Stimulated activated memory B cell treated with anti-CD40 and anti-IgM and Interleukin-4, amounts not matched to agents 10 μg/mL and 1 μg/mL and 100 μg/mL, for 72 hours (primary cell): ENCODE data around the gene MSMO1.

Source experiments
- ATAC-seq: fragments of 150-1000 bp; cut with Tn5 transposase; 2 replicates; pipeline ENCODE4 v1.10.0; 2021
- H3K27ac Mint-ChIP-seq: one replicate; pipeline ENCODE4 v1.8.0; 2022; ENCODE audit warnings: mild to moderate bottlenecking, mixed read lengths
- H3K27me3 Mint-ChIP-seq: one replicate; pipeline ENCODE4 v1.8.0; 2022; ENCODE audit warnings: mixed read lengths
- H3K36me3 Mint-ChIP-seq: one replicate; pipeline ENCODE4 v1.8.0; 2022; ENCODE audit warnings: mixed read lengths
- H3K4me1 Mint-ChIP-seq: one replicate; pipeline ENCODE4 v1.8.0; 2022; ENCODE audit warnings: mixed read lengths
- H3K4me3 Mint-ChIP-seq: one replicate; pipeline ENCODE4 v1.8.0; 2022; ENCODE audit warnings: mild to moderate bottlenecking, moderate library complexity, mixed read lengths
- H3K9me3 Mint-ChIP-seq: one replicate; pipeline ENCODE4 v1.8.0; 2022; ENCODE audit warnings: mixed read lengths

The MSMO1 gene

GRCh38 chr4:165364452-165365080 is 37.1 kb downstream of the MSMO1 start:
- Mint-ChIP-seq H3K36me3 (no peaks in the 10 kb centered on the region), H3K4me1 (no peaks in the 10 kb centered on the region), H3K9me3 (no peaks in the 10 kb centered on the region), H3K27ac (no peak overlapping the region), H3K4me3 (no peak overlapping the region), H3K27me3 (peaks cover 32% of the 10 kb centered on the region)
- ATAC-seq: no peak

GRCh38 chr4:165367040-165367439 is 39.6 kb downstream of the MSMO1 start:
- H3K36me3 Mint-ChIP-seq: no peaks in the 10 kb centered on the region
- peaks cover 10% of the 10 kb centered on the region for H3K27me3 Mint-ChIP-seq
- no peak for ATAC-seq
- H3K4me3 Mint-ChIP-seq: no peak overlapping the region
- no peak overlapping the region for H3K27ac Mint-ChIP-seq
- H3K4me1 Mint-ChIP-seq: no peaks in the 10 kb centered on the region
- no peaks in the 10 kb centered on the region for H3K9me3 Mint-ChIP-seq

GRCh38 chr4:165368114-165368513 is 40.6 kb downstream of the MSMO1 start:
- Mint-ChIP-seq H3K4me3 (no peak overlapping the region), H3K27ac (no peak overlapping the region), H3K36me3 (no peaks in the 10 kb centered on the region), H3K9me3 (no peaks in the 10 kb centered on the region), H3K4me1 (no peaks in the 10 kb centered on the region), H3K27me3 (peaks cover 3% of the 10 kb centered on the region)
- no peak for ATAC-seq

- H3K27ac Mint-ChIP-seq: no peak overlapping the region
- no peak overlapping the region for H3K4me3 Mint-ChIP-seq
- H3K9me3 Mint-ChIP-seq: no peaks in the 10 kb centered on the region
- no peaks in the 10 kb centered on the region for H3K36me3 Mint-ChIP-seq
- no peak for ATAC-seq
- no peaks in the 10 kb centered on the region for H3K4me1 Mint-ChIP-seq
- peaks cover 3% of the 10 kb centered on the region for H3K27me3 Mint-ChIP-seq
Measured at GRCh38 chr4:165368567-165368966, 41.1 kb downstream of the MSMO1 start.

- Mint-ChIP-seq H3K27ac (no peak overlapping the region), H3K4me3 (no peak overlapping the region), H3K36me3 (no peaks in the 10 kb centered on the region), H3K9me3 (peaks cover 5% of the 10 kb centered on the region), H3K4me1 (no peaks in the 10 kb centered on the region), H3K27me3 (peaks cover 12% of the 10 kb centered on the region)
- no peak for ATAC-seq
Measured at GRCh38 chr4:165369522-165369921, 42.1 kb downstream of the MSMO1 start.

GRCh38 chr4:165370530-165370929 is 43.1 kb downstream of the MSMO1 start:
- Mint-ChIP-seq H3K4me1 (no peaks in the 10 kb centered on the region), H3K27me3 (peaks cover 22% of the 10 kb centered on the region)

GRCh38 chr4:165375465-165375864 is 48.0 kb downstream of the MSMO1 start:
- Mint-ChIP-seq H3K27ac (no peak overlapping the region), H3K36me3 (no peaks in the 10 kb centered on the region), H3K4me1 (peaks cover 7% of the 10 kb centered on the region), H3K4me3 (no peak overlapping the region), H3K27me3 (peaks cover 57% of the 10 kb centered on the region), H3K9me3 (peaks cover 9% of the 10 kb centered on the region)
- ATAC-seq: no peak

More at GRCh38 chr4:165370530-165370929, 43.1 kb downstream of the MSMO1 start:
- no peak for ATAC-seq
- H3K27ac Mint-ChIP-seq: no peak overlapping the region
- no peaks in the 10 kb centered on the region for H3K36me3 Mint-ChIP-seq
- H3K4me3 Mint-ChIP-seq: no peak overlapping the region
- peaks cover 9% of the 10 kb centered on the region for H3K9me3 Mint-ChIP-seq

GRCh38 chr4:165378398-165378744 is 50.9 kb downstream of the MSMO1 start:
- peaks cover 9% of the 10 kb centered on the region for H3K9me3 Mint-ChIP-seq
- no peak overlapping the region for H3K27ac Mint-ChIP-seq
- no peak for ATAC-seq
- peaks cover 7% of the 10 kb centered on the region for H3K4me1 Mint-ChIP-seq
- peaks cover 56% of the 10 kb centered on the region for H3K27me3 Mint-ChIP-seq
- H3K36me3 Mint-ChIP-seq: no peaks in the 10 kb centered on the region
- peak overlapping the region; percentile 76 for H3K4me3 Mint-ChIP-seq

GRCh38 chr4:165378745-165379677 is 51.5 kb downstream of the MSMO1 start, which contains the start of gene CPE:
Gene CPE, plus strand, starts transcription at chr4:165379008. Its CDS starts 214 bp downstream, at chr4:165379222.
- H3K9me3 Mint-ChIP-seq: peaks cover 6% of the 10 kb centered on the region
- H3K36me3 Mint-ChIP-seq: no peaks in the 10 kb centered on the region
- peaks cover 7% of the 10 kb centered on the region for H3K4me1 Mint-ChIP-seq
- H3K27me3 Mint-ChIP-seq: peaks cover 50% of the 10 kb centered on the region
- H3K4me3 Mint-ChIP-seq: peak within 1 kb of the TSS; percentile 76
- H3K27ac Mint-ChIP-seq: no peak within 1 kb of the TSS
- ATAC-seq: peak; percentile 93

GRCh38 chr4:165379678-165380064 is 52.2 kb downstream of the MSMO1 start:
- H3K27ac Mint-ChIP-seq: no peak overlapping the region
- H3K9me3 Mint-ChIP-seq: peaks cover 2% of the 10 kb centered on the region
- H3K4me3 Mint-ChIP-seq: no peak overlapping the region
- H3K27me3 Mint-ChIP-seq: peaks cover 44% of the 10 kb centered on the region
- peaks cover 7% of the 10 kb centered on the region for H3K4me1 Mint-ChIP-seq
- no peak for ATAC-seq
- no peaks in the 10 kb centered on the region for H3K36me3 Mint-ChIP-seq

- Mint-ChIP-seq H3K36me3 (no peaks in the 10 kb centered on the region), H3K4me3 (no peak overlapping the region), H3K9me3 (no peaks in the 10 kb centered on the region), H3K4me1 (peaks cover 7% of the 10 kb centered on the region), H3K27me3 (peaks cover 32% of the 10 kb centered on the region), H3K27ac (no peak overlapping the region)
- ATAC-seq: no peak
Measured at GRCh38 chr4:165380805-165381204, 53.3 kb downstream of the MSMO1 start.

GRCh38 chr4:165381821-165382373 is 54.4 kb downstream of the MSMO1 start:
- H3K27ac Mint-ChIP-seq: no peak overlapping the region
- peaks cover 29% of the 10 kb centered on the region for H3K27me3 Mint-ChIP-seq
- H3K4me1 Mint-ChIP-seq: peaks cover 7% of the 10 kb centered on the region
- no peaks in the 10 kb centered on the region for H3K36me3 Mint-ChIP-seq
- H3K9me3 Mint-ChIP-seq: no peaks in the 10 kb centered on the region
- no peak overlapping the region for H3K4me3 Mint-ChIP-seq
- no peak for ATAC-seq

GRCh38 chr4:165382640-165383039 is 55.2 kb downstream of the MSMO1 start:
- H3K27me3 Mint-ChIP-seq: peaks cover 29% of the 10 kb centered on the region
- no peak overlapping the region for H3K4me3 Mint-ChIP-seq
- no peaks in the 10 kb centered on the region for H3K36me3 Mint-ChIP-seq
- no peak overlapping the region for H3K27ac Mint-ChIP-seq
- no peaks in the 10 kb centered on the region for H3K9me3 Mint-ChIP-seq
- H3K4me1 Mint-ChIP-seq: peaks cover 7% of the 10 kb centered on the region
- ATAC-seq: no peak

- H3K9me3 Mint-ChIP-seq: no peaks in the 10 kb centered on the region
- no peak overlapping the region for H3K27ac Mint-ChIP-seq
- no peak overlapping the region for H3K4me3 Mint-ChIP-seq
- H3K27me3 Mint-ChIP-seq: peaks cover 19% of the 10 kb centered on the region
- no peak for ATAC-seq
- no peaks in the 10 kb centered on the region for H3K36me3 Mint-ChIP-seq
- peaks cover 5% of the 10 kb centered on the region for H3K4me1 Mint-ChIP-seq
Measured at GRCh38 chr4:165383591-165384073, 56.2 kb downstream of the MSMO1 start.

- ATAC-seq: no peak
- Mint-ChIP-seq H3K27ac (no peak overlapping the region), H3K9me3 (no peaks in the 10 kb centered on the region), H3K36me3 (no peaks in the 10 kb centered on the region), H3K27me3 (peaks cover 13% of the 10 kb centered on the region), H3K4me3 (no peak overlapping the region), H3K4me1 (no peaks in the 10 kb centered on the region)
Measured at GRCh38 chr4:165384186-165384585, 56.7 kb downstream of the MSMO1 start.
